Stimulated activated CD8-positive, alpha-beta memory T cell treated with anti-CD3 and anti-CD28 coated beads, Interleukin-4, amount 100 ng/mL, for 1 hour (primary cell): Measurements from ENCODE around the gene AK1.

Experiments used
- DNase-seq, 2 donors: peaks; one replicate each; pipeline ENCODE4 v3.0.0-alpha.2; 2020; ENCODE audit warnings: low read depth in 2 of 2, low spot score in 1 of 2

Gene AK1

GRCh38 chr9:127877566-127877998 is at the start of gene AK1:
AK1 (minus strand) TSS chr9:127877675; CDS start chr9:127874617, 3,058 bp downstream.
- no peak for DNase-seq

- DNase-seq: no peak
Measured at GRCh38 chr9:127926906-127927200, 49.4 kb upstream of the AK1 start.

GRCh38 chr9:127925959-127926905 is 48.8 kb upstream of the AK1 start:
- DNase-seq: no peak

GRCh38 chr9:127924736-127925444 is 47.4 kb upstream of the AK1 start:
- no peak for DNase-seq

GRCh38 chr9:127923771-127924170 is 46.3 kb upstream of the AK1 start:
- no peak for DNase-seq

- DNase-seq: no peak
Measured at GRCh38 chr9:127923046-127923445, 45.6 kb upstream of the AK1 start.

GRCh38 chr9:127921557-127922120 is 44.2 kb upstream of the AK1 start:
- peak; percentile 63 to 78 for DNase-seq

GRCh38 chr9:127920794-127921193 is 43.3 kb upstream of the AK1 start:
- no peak for DNase-seq

GRCh38 chr9:127919253-127919815 is 41.9 kb upstream of the AK1 start:
- no peak for DNase-seq

- no peak for DNase-seq
Measured at GRCh38 chr9:127918183-127919107, 41.0 kb upstream of the AK1 start.

GRCh38 chr9:127917603-127918002 is 40.1 kb upstream of the AK1 start:
- no peak for DNase-seq

- peak; percentile 91 to 93 for DNase-seq
Measured at GRCh38 chr9:127916720-127917581, 39.5 kb upstream of the AK1 start, which contains the start of gene ST6GALNAC4. ST6GALNAC4 (minus strand) TSS chr9:127917041; CDS start chr9:127916419, 622 bp downstream.

- no peak for DNase-seq
Measured at GRCh38 chr9:127915801-127916719, 38.6 kb upstream of the AK1 start.

- no peak for DNase-seq
Measured at GRCh38 chr9:127915325-127915752, 37.9 kb upstream of the AK1 start.

GRCh38 chr9:127913682-127914081 is 36.2 kb upstream of the AK1 start:
- DNase-seq: no peak

- no peak for DNase-seq
Measured at GRCh38 chr9:127912882-127913281, 35.4 kb upstream of the AK1 start.

GRCh38 chr9:127912296-127912695 is 34.8 kb upstream of the AK1 start:
- DNase-seq: no peak

- DNase-seq: no peak
Measured at GRCh38 chr9:127910613-127911205, 33.2 kb upstream of the AK1 start.
